C4-2B (cell line): Measurements from ENCODE around the gene PACS2.

Experiments used
- ZFX ChIP-seq: fragments of 450-650 bp; IDR thresholded peaks from 2 replicates; pipeline ENCODE4 v1.6.1; 2017
- TF ChIP-seq, protein P1 (sequence below): fragments of 450-650 bp; conservative IDR thresholded peaks from 2 replicates; pipeline ENCODE4 v1.5.1; 2017; ENCODE audit warnings: mild to moderate bottlenecking

DNA sequence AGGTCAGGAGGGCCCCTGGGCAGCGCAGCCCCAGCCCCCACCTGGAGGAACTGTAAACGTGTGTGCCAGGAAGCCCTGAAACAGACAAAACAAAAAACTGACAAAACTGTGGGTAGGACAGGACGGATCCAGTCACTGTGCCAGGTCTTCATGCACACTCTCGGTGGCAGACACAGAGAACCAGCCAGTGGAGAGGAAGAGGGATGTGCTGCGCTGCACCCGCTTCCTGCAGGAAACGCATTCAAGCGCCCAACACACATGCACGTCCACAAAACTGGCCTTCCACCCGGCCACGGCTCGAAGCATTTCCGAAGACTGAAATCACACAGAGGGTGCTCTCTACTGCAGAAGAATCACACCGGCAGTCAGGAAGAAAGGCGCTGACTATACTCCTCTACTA lies 30.6 kb upstream of the PACS2 start:
- TF ChIP-seq, protein P1, sequence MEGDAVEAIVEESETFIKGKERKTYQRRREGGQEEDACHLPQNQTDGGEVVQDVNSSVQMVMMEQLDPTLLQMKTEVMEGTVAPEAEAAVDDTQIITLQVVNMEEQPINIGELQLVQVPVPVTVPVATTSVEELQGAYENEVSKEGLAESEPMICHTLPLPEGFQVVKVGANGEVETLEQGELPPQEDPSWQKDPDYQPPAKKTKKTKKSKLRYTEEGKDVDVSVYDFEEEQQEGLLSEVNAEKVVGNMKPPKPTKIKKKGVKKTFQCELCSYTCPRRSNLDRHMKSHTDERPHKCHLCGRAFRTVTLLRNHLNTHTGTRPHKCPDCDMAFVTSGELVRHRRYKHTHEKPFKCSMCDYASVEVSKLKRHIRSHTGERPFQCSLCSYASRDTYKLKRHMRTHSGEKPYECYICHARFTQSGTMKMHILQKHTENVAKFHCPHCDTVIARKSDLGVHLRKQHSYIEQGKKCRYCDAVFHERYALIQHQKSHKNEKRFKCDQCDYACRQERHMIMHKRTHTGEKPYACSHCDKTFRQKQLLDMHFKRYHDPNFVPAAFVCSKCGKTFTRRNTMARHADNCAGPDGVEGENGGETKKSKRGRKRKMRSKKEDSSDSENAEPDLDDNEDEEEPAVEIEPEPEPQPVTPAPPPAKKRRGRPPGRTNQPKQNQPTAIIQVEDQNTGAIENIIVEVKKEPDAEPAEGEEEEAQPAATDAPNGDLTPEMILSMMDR: no peak
- TF ChIP-seq ZFX: no peak
